Epithelial cell of proximal tubule (primary cell): ENCODE data around the gene SLC39A13. TPM values are rescaled to one million over a fixed set of nuclear protein-coding genes. Genes with fewer than 3 reads are reported as not detected.

ENCODE experiments used
- DNase-seq: peaks from one replicate; pipeline ENCODE4 v3.0.0-alpha.2; 2011; ENCODE audit warnings: low read depth
- H3K4me3 ChIP-seq: 2 replicates; pipeline ENCODE4 v1.5.1; 2011; ENCODE audit warnings: low read depth, mild to moderate bottlenecking, low read length
- CTCF ChIP-seq: conservative IDR thresholded peaks from 2 replicates; pipeline ENCODE4 v1.5.1; 2012; ENCODE audit warnings: low read depth, mild to moderate bottlenecking, low read length
- total RNA-seq: library from RNA; depleted of rRNA; stranded (reverse); fragments of >200 nt; gene quantifications from 2 replicates; pipeline ENCODE4 v1.2.3, GENCODE V29; 2015

Gene SLC39A13
- total RNA-seq, 1 donor from 2014 or later = 64.5 TPM

- H3K4me3 ChIP-seq = no peak overlapping the region
- TF ChIP-seq CTCF = no peak
- no peak for DNase-seq
Observed at GRCh38 chr11:47395223-47396048, 13.0 kb upstream of the SLC39A13 start.

GRCh38 chr11:47396049-47396320, 12.4 kb upstream of the SLC39A13 start:
- DNase-seq = no peak
- H3K4me3 ChIP-seq = no peak overlapping the region
- TF ChIP-seq CTCF = no peak

GRCh38 chr11:47398011-47398410, 10.4 kb upstream of the SLC39A13 start:
- no peak for TF ChIP-seq CTCF
- DNase-seq = no peak
- no peak overlapping the region for H3K4me3 ChIP-seq

GRCh38 chr11:47398551-47398950, 9.8 kb upstream of the SLC39A13 start:
- no peak overlapping the region for H3K4me3 ChIP-seq
- TF ChIP-seq CTCF = no peak
- DNase-seq = no peak

GRCh38 chr11:47399860-47400767, 8.3 kb upstream of the SLC39A13 start:
- H3K4me3 ChIP-seq = peak overlapping the region; percentile 46
- no peak for TF ChIP-seq CTCF
- no peak for DNase-seq

GRCh38 chr11:47400768-47401279, 7.6 kb upstream of the SLC39A13 start:
- no peak for DNase-seq
- TF ChIP-seq CTCF = no peak
- no peak overlapping the region for H3K4me3 ChIP-seq
